ENCODE measurements around the gene PPM1L. TPM values are rescaled to one million over a fixed set of nuclear protein-coding genes. Genes with fewer than 3 reads are reported as not detected.

Gene PPM1L
- total RNA-seq, 1 experiment from 2014 or later: 7.3 TPM

GRCh38 chr3:160977773-160978172 lies 221.7 kb downstream of the PPM1L start:
- H4K20me1 ChIP-seq (ENCODE audit: control insufficient read depth, insufficient read depth, insufficient read length): no peaks in the 10 kb centered on the region
- no peak overlapping the region for H2BK20ac ChIP-seq (ENCODE audit: low read depth, low read length, poor library complexity, severe bottlenecking)
- TF ChIP-seq, protein P1, sequence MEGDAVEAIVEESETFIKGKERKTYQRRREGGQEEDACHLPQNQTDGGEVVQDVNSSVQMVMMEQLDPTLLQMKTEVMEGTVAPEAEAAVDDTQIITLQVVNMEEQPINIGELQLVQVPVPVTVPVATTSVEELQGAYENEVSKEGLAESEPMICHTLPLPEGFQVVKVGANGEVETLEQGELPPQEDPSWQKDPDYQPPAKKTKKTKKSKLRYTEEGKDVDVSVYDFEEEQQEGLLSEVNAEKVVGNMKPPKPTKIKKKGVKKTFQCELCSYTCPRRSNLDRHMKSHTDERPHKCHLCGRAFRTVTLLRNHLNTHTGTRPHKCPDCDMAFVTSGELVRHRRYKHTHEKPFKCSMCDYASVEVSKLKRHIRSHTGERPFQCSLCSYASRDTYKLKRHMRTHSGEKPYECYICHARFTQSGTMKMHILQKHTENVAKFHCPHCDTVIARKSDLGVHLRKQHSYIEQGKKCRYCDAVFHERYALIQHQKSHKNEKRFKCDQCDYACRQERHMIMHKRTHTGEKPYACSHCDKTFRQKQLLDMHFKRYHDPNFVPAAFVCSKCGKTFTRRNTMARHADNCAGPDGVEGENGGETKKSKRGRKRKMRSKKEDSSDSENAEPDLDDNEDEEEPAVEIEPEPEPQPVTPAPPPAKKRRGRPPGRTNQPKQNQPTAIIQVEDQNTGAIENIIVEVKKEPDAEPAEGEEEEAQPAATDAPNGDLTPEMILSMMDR (conservative IDR thresholded peaks at IDR 0.05): no peak
- H3K23ac ChIP-seq (ENCODE audit: insufficient read length, low read depth, low read length): no peak overlapping the region
- no peak overlapping the region for H2BK15ac ChIP-seq (ENCODE audit: low read depth, low read length)
- no peak overlapping the region for H4K8ac ChIP-seq (replicated peaks; ENCODE audit: insufficient read length, low read depth, low read length)
- H2BK5ac ChIP-seq (ENCODE audit: insufficient read length, low read length): no peak overlapping the region
- no peak overlapping the region for H3K27ac ChIP-seq (ENCODE audit: insufficient read length, low read depth, low read length)
- no peaks in the 10 kb centered on the region for H3K79me2 ChIP-seq (ENCODE audit: insufficient read depth, low read length)
- H2BK120ac ChIP-seq (ENCODE audit: low read depth, low read length, poor library complexity, severe bottlenecking): no peak overlapping the region
- DNase-seq: no peak
- no peak overlapping the region for H2AFZ ChIP-seq (ENCODE audit: low read length)
- Mint-ChIP-seq H3K4me3 (no peak overlapping the region), H3K27me3 (ENCODE audit: low read depth) (no peaks in the 10 kb centered on the region), H3K36me3 (ENCODE audit: insufficient read depth in 1 of 3, low read depth in 3 of 3) (peaks cover 0 to 3% (median 0%) of the 10 kb centered on the region in 3 experiments; a peak in 5 of 7 replicates), H3K4me1 (peaks cover 3 to 8% of the 10 kb centered on the region in 2 experiments; a peak in 3 of 4 replicates), H3K27ac (no peak overlapping the region), H3K9me3 (peaks cover 0 to 11% of the 10 kb centered on the region in 2 experiments; a peak in 3 of 5 replicates)
- no peak overlapping the region for H4K5ac ChIP-seq (ENCODE audit: insufficient read length, low read depth, low read length)
- H3K79me1 ChIP-seq (ENCODE audit: insufficient read depth, low read depth, low read length, poor library complexity, severe bottlenecking): no peaks in the 10 kb centered on the region
- H4K91ac ChIP-seq (ENCODE audit: insufficient read length, low read depth, low read length): no peak overlapping the region
- no peaks in the 10 kb centered on the region for H3K27me3 ChIP-seq (ENCODE audit: insufficient read depth, low read length)
- H3K18ac ChIP-seq (ENCODE audit: insufficient read length, low read depth, low read length): no peak overlapping the region
- H2AK5ac ChIP-seq (ENCODE audit: insufficient read length, low read length): no peak overlapping the region
- H3K4me1 ChIP-seq (ENCODE audit: insufficient read depth, low read length): no peaks in the 10 kb centered on the region
- no peaks in the 10 kb centered on the region for H3K9me3 ChIP-seq (ENCODE audit: control insufficient read depth, low read depth, low read length)
- no peak overlapping the region for H3K56ac ChIP-seq (ENCODE audit: insufficient read length, low read depth, low read length)
- H3K4me2 ChIP-seq (ENCODE audit: insufficient read depth, insufficient read length, low read length): no peak overlapping the region
- no peak overlapping the region for H2BK12ac ChIP-seq (ENCODE audit: insufficient read length, low read depth, low read length)
- no peak overlapping the region for H3K4ac ChIP-seq (ENCODE audit: low read depth, low read length)
- no peak overlapping the region for H3T11ph ChIP-seq (ENCODE audit: low read length)
- H3K9ac ChIP-seq (ENCODE audit: extremely low read depth, insufficient read length, low read length): no peak overlapping the region
- H3K14ac ChIP-seq (ENCODE audit: insufficient read depth, low read length): no peak overlapping the region
- H3K23me2 ChIP-seq (ENCODE audit: insufficient read length, low read depth, low read length, poor library complexity, severe bottlenecking): no peaks in the 10 kb centered on the region
